Stimulated activated CD4-positive, alpha-beta T cell treated with anti-CD3 and anti-CD28 coated beads, Interleukin-1b, Interleukin-23, amount 100 ng/mL, for 1 hour (primary cell): ENCODE data around the gene HCAR1.
A peak's percentile ranks its signal among the peaks of the same experiment; 100 is the strongest.
"Not testable (repeated sequence)": the region's sequence is repeated elsewhere in the genome, so short reads cannot be mapped to it uniquely, and the experiment has no call there.

Source experiments
- DNase-seq, 2 donors: peaks; one replicate each; pipeline ENCODE4 v3.0.0-alpha.2; 2020; ENCODE audit warnings: low read depth in 2 of 2

Gene HCAR1, protein sequence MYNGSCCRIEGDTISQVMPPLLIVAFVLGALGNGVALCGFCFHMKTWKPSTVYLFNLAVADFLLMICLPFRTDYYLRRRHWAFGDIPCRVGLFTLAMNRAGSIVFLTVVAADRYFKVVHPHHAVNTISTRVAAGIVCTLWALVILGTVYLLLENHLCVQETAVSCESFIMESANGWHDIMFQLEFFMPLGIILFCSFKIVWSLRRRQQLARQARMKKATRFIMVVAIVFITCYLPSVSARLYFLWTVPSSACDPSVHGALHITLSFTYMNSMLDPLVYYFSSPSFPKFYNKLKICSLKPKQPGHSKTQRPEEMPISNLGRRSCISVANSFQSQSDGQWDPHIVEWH

DNA sequence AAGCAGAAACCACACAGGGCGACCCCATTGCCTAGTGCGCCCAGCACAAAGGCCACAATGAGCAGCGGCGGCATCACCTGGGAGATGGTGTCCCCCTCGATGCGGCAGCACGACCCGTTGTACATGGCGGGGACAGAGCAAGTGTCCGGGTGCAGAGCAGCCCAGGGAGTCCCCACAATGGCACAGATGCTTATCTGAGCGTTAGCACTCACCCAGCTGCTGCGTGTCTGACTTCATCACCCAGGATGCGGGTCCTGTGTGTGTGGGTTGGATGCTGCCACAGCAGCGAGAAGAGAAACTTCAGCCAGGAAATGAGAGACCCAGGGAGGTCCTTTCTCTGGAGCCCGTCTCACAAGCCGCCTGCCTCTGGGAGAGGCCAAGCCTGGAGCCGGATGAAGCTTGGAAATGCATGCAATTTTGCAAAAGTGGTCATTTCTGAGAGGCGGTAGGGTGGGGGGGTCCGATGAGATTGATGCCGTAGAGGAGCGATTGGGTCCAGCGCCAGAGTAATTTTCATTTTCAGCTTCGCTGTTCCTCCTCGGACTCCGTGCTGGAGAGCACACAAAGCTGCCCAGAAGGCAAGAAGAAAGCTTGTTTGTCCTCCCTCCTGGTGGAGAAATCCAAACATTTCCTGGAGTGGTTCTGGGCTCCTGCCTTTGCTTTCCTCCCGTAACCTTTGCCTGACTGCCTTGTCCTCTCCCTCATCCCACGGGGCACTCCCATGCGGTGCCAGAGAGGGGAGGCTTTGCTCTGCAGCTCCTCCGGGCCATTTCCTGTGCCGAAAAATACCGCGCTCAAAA lies at the start of gene HCAR1:
Gene HCAR1 (minus strand): TSS at position 630 of the 800 bp plus-strand sequence. CDS start 505 bp downstream, at position 125.
- DNase-seq = no peak

DNA sequence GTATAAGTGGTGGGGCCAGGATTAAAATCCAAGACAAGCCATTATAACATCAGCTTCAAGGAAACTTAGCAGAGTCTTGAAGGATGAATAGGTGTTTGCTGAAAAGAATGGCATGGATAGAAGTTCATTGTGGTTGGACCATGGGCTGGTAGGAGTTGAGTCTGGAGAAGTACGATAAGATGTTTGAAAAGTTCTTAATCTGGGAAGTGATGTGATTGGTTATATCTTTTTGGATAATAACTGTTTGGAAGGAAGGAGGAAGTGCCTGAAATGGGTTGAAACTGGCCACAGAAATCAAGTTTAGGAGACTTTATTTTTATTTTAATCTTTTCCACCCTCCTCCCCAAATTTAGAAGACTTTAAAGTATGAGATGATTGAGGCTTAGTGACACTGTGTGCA lies 26.9 kb upstream of the HCAR1 start:
- DNase-seq = no peak

DNA sequence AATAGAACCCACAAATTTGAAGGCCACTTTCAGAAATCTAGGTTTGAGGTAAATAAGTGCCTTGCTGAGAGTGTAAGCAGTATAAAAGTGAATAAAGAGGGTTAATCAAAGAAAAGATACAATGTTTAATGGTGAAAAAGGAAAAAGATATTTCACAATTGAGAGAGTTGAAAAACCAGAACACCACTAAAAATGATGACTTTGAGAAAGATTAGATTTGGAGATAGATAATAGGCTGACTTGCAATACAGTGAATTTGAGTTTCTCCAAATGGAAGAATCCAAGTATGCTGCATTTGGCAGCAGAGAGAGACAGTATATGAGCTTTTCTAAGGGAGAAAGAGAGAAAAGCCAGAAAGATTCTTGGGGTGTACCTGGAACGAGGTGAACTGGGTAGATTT lies 24.1 kb upstream of the HCAR1 start:
- DNase-seq = no peak

DNA sequence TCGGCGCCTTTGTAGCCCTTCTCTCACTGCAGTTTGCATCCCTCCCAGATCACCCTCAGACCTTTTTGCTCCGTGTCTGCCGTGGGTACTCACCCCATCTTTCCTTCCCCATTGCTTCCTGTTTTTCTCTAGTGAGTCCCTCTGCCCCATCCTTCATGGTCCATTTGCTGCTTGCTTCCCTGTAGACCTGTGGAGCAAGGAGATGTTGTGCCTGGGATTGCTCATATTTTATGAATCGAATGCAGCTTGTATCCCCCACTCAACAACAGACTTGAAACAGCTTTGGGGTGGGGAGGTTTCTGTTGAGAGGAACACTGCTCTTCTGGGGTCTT lies 22.6 kb upstream of the HCAR1 start:
- DNase-seq = no peak

DNA sequence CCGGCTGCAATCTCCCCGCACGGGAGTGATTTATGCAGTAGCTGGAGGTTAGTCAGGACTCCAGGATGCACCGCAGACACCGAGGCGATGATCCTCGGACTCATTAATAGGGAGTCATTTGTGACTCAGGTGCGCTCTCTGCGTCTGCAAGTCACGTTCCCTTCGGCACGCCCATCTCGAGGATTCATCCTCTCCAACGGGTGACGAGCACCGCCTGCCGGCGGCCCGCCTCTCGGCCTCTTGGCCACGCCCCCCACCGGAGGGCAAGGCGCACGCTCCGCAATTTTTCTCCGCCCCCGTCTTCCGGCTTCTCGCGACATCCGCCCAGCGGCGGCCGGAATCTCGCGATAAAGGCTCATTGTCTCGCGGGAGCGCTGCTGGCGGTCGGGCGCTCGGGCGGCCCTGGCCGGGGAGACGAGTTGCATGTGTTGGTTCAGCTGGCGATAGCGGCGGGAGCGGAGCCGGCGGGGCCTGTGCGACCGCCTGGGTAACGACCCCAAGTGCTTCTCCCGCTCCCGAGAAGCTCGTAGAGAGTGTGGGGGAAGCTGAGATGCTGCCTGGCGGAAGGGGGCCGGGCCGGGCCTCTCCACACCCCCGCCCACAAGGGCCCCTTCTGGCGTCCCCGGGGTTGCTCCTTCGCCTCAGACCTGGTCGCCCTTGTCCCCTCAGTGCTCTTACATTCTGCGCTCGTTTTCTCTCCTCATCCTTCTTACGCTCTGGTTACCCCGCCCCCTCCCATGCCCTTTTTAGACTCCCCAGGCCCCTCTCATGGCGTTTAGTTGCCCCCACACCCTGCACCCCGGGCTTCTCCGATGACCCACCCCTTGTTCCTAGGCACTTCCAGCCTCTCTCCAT lies 22.0 kb upstream of the HCAR1 start, which contains the start of gene DENR:
Gene DENR (plus strand): TSS at position 361 of the 855 bp plus-strand sequence. CDS start 878 bp downstream, outside the sequence.
- DNase-seq = peak; percentile 98 to 99

DNA sequence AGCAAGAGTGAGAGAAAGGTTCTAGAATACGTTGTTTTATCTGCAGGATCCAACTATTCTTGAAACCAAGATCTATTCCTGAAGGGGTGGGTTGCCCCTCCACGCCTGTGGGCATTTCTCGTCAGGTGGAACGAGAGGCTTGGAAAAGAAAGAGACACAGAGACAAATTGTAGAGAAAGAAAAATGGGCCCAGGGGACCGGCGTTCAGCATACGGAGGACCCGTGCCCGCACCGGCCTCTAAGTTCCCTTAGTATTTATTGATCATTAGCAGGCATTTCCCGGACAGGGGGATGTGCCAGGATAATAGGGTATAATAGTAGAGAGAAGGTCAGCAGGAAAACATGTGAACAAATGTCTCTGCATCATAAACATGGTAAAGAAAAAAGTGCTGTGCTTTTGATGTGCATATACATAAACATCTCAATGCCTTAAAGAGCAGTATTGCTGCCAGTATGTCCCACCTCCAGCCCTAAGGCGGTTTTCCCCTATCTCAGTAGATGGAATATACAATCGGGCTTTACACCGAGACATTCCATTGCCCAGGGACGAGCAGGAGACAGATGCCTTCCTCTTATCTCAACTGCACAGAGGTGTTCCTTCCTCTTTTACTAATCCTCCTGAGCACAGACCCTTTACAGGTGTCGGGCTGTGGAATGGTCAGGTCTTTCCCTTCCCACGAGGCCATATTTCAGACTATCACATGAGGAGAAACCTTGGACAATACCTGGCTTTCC lies 20.3 kb upstream of the HCAR1 start:
- DNase-seq = not testable (repeated sequence)

DNA sequence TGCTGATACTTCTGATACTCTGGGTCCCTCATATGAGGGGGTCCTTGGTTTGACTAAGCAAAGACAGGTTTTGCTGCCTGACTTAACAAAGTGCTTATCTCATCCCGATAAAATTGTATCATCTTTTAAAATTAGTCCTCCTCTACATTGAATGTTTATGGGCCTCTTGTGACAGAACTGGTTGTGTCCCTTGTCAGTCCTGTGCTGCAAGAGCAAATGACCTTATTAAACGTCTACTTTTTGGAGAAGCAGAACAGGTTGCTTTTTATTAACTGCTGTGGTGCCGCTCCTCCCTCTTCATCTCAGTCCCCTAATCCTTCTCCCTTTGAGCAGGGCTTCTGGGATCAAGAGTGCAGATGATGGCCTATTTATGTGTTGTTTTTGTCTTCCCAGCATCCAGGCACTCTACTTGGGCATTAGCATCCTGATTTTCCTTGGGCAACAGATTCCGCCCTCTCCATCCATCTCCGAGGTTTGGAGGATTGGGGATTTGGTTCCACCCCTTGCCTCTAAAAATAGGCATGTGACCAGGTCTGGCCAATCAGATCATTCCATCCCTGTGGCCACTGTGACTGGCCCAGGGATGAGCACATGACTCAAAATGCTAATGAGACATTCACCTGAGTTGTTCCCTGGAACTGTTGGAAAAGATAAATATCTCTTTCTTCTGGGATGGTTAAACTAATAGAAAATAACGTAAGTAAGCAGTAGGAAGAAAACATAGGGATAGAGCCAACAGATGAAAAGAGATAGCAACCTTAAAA lies 19.1 kb upstream of the HCAR1 start:
- DNase-seq = no peak

DNA sequence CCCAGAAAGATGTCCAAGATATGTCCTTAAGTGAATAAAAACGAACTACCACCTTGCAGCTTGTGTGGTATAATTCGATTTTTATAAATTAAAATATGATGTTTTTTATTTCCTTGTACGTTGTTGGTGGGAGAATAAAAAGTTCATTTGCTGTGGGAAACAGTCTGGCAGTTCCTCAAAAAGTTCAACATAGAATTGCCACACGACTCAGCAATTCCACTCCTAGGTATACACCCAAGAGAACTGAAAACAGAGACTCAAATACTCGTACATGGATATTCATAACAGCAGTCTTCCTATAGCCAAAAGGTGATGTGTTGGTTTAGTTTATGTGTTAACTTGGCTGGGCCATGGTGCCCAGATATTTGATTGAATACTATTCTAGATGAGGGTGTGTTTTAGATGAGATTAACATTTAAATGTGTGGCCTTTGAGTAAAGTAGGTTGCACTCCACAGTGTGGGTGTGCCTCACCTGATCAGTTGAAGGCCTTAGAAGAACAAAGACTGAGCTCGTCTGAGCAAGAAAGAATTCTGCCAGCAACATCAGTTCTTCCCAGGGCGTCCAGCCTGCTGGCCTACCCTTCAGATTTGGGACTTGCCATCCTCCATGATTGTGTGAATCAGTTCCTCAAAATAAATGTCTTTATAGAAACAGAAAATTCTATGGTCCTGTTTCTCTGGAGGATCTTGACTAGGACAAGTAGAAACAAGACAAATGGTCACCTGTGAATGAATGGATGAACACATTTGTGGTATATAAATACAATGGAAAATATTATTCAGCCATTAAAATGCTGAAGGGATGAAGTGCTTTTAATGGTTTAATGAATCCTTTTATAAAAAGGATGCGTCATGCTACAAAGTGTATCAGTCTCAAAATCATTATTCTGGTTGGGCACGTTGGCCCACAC lies 16.8 kb upstream of the HCAR1 start:
- DNase-seq = no peak

DNA sequence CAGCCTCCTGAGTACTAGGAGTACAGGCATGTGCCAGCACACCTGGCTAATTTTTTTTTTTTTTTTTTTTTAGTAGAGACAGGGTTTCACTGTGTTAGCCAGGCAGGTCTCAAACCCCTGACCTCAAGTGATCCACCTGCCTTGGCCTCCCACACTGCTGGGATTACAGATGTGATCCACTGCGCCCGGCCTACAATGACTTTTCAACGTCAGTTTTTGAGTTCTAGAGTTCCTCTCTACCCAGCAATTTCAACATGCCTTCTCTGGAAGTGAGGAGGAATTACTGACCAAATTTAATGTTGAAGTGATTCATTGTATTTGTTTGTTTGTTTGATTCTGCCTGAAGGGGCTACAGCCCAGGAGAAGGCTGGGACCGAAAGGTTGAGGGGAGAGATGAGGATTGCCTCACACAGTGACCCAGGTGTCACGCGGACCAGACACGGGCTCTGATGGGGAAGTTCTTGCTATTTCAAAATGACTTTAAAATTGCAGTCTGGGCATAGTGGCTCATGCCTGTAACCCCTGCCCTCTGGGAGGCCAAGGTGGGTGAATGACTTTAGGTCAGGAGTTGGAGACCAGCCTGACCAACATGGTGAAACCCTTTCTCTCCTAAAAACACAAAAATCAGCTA lies 13.4 kb upstream of the HCAR1 start:
- DNase-seq = no peak

DNA sequence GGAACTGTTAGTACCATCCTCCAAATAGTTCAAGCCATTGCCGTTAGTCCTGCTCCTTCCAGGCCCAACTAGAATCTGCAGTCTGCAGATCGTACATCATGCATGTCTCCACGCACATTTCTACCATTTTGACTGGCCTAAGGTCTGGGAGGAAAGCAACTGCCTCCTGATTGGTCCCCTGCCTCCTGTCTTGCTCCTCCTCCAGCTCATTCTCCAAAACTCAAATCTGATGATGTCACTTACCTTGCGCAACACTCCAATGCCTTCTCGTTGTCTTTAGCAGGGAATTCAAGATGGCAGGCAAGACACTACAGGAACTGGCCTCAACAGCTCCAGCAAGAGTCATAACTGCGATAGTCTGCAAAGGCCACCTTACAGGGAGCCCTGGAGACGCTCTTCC lies 9.7 kb upstream of the HCAR1 start:
- DNase-seq = no peak

DNA sequence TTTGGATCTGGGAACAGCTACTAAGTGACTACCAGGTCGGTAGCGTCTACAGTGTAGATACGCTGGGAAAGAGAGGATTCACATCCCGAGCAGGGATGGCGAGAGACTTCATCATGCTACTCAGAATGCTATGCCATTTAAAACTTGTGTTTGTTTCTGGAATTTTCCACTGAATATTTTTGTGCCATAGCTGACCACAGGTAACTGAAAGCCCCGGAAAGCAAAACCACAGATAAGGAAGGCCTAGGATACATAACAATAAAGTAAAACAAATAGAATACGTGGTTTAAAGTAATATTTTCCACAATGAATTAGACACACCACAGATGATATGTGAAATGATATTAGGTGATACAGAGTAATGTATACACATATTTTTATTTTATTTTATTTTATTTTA lies 7.9 kb upstream of the HCAR1 start:
- no peak for DNase-seq

DNA sequence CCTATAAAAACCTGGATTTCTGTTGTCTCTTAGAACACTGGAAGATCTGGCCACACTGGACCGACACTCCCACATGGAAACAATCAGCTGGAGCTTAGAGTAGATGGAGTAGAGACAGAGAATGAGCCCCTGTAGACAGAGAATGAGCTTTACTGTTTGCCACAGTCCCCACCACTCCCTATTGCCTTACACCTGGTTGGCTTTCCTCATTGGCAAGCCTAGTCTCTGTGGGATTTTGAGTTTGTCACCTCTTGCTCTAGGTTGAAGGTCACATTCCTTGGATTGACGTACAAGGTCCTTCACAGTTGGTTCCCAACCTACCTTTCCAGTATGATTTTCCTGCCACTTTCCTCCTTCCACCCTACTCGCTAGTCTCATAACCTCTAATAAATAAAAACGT lies 2.0 kb upstream of the HCAR1 start:
- no peak for DNase-seq

DNA sequence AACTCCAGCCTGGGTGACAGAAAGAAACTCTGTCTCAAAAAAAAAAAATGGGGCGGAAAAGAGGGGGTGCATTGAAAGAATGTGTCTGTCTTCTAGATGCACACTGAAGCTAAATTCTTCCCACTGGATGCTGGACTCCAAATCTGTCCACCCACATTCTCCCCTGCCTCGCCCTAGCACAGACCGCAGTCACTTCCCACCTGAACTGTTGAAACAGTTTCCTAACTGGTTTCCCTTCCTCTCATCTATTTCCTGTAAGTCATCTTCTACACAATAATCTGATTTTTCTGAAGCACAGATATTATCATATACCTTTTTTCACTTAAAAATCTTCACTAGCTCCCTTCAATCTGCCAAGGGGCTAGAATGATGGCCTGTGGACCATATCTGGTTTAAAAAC lies 1.5 kb upstream of the HCAR1 start:
- DNase-seq = no peak

DNA sequence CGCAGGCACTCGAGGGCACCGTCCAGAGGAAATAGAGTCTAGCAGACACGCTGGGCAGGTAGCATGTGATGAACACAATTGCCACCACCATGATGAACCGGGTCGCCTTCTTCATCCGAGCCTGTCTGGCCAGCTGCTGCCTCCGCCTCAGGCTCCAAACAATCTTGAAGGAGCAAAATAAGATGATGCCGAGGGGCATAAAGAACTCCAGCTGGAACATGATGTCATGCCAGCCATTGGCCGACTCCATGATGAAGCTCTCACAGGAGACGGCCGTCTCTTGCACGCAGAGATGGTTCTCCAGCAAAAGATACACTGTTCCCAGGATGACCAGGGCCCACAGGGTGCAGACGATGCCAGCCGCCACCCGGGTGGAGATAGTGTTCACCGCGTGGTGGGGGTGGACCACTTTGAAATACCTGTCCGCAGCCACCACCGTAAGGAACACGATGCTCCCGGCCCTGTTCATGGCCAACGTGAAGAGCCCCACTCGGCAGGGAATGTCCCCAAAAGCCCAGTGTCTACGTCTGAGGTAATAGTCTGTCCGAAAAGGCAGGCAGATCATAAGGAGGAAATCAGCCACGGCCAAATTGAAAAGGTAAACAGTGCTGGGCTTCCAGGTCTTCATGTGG lies 945 bp downstream of the HCAR1 start:
- no peak for DNase-seq

DNA sequence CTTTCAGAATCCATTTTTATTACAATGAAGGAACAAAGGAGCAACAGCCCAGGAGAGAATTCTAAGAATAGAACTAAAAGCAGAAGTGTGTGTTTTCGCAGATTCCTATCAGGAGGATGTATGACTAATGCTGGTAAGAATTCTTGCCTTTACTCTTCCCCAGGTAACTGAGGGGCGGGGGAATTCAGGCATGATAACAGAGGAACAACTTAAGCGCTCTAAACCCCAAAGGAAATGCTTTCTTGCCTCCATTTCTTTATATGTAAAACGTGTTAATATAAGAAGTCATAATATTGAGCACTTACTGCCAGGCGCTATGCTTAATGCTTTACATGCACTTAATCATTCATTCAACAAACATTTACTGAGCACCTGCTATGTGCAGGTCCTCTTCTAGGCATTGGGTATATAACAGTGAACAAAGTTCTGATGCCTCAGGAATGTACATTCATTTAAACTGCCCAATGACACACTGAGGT lies 4.5 kb downstream of the HCAR1 start:
- DNase-seq = no peak

DNA sequence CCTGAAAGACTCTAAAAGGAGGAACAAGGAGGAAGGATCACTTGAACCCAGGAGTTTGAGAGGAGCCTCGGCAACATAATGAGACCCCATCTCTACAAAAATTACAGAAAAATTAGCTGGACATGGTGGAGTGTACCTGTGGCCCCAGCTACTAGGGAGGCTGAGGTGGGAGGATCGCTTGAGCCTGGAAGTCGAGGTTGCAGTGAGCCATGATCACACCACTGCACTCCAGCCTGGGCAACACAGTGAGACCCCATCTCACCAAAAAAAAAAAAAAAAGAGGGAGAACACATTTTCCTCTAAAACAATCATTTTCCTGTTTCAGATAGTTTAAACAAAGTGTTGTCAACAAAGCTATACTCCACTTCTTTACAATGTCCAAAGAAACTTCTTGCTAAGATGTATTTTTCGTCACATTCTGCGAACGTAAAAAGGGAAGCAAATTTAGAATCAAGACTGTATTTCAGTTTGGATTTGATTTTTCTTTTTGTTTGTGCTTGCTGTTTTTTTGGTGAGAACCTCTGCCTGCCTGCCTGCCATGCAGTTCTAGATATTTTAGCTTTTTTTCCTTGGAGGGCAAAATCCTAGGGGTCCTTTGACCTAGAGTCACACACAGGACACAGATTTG lies 5.1 kb downstream of the HCAR1 start:
- no peak for DNase-seq

DNA sequence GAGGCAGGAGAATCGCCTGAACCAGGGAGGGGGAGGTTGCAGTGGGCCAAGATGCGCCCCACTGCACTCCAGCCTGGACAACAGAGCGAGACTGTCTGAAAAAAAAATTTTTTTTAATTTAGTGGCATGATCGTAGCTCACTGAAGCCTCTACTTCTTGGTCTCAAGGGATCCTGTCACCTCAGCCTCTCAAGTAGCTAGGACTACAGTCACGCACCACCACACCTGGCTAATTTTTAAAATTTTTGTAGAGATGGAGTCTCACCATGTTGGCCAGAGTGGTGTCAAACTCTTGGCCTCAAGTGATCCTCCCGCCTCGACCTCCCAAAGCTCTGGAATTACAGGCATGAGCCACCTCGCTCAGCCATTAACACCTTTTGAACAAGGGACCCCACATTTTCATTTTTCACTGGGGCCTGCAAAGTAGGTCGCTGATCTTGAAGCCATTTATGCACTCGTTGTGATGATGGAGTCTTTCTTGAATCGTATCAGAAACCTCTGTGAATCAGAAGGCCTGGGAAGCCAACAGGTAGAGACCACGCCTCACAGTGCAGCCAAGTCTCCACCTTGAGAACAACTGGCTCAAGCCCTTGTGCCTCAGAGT lies 5.9 kb downstream of the HCAR1 start:
- DNase-seq = no peak

DNA sequence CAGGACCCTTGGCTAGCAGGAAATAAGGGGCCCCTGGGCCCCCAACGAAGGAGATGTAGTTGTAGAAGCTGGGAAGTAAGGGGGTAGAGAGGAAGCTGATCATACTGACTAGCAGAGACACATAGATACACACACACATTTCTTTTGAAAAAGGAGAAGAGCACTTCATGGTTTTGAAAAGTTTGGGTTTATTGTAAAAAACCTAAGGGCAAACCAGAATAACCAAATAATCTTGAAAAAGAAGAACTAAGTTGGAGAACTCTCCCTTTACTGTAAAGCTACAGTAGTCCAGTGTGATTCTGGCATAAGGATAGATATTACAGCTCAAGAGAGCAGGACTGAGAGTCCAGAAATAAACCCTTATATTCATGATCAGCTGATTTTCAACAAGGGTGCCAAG lies 8.3 kb downstream of the HCAR1 start:
- DNase-seq = no peak
